ENCODE data around the gene G6PD. TPM values are rescaled to one million over a fixed set of nuclear protein-coding genes. Genes with fewer than 3 reads are reported as not detected.

Gene G6PD
- total and polyA plus RNA-seq, 4 donors = 1.9 to 23.6 (median 5.5) TPM

GRCh38 chrX:154517101-154517781 lies 29.4 kb downstream of the G6PD start:
- DNase-seq (ENCODE audit: low spot score) = no peak
- Histone ChIP-seq H3K9ac (ENCODE audit: low read depth in 1 of 2, low read length in 2 of 2) (no peak overlapping the region), H3K4me1 (ENCODE audit: control insufficient read depth in 4 of 4, insufficient read depth in 4 of 4, low read length in 3 of 4) (peaks cover 4 to 32% (median 15%) of the 10 kb centered on the region in 4 donors), H3K4me3 (ENCODE audit: low read depth in 1 of 3, low read length in 3 of 3) (peak overlapping the region in 1 of 3 donors; percentile 43), H3K27me3 (ENCODE audit: control insufficient read depth in 4 of 4, insufficient read depth in 4 of 4, low read length in 3 of 4) (no peaks in the 10 kb centered on the region), H3K27ac (ENCODE audit: low read depth in 1 of 2, low read length in 2 of 2) (peak overlapping the region; percentile 89 to 91), H3K9me3 (ENCODE audit: control insufficient read depth in 4 of 4, low read length in 3 of 4) (no peaks in the 10 kb centered on the region), H3K36me3 (ENCODE audit: control insufficient read depth in 4 of 4, insufficient read depth in 3 of 4, low read depth in 1 of 4, low read length in 3 of 4) (no peaks in the 10 kb centered on the region)
- WGBS = 35% methylated on average over 25 of the region's 25 CpGs
- TF ChIP-seq MAX (IDR thresholded peaks at IDR 0.05) (no peak), YY1 (IDR thresholded peaks at IDR 0.05) (peak; percentile 11), HNF4A (conservative IDR thresholded peaks at IDR 0.05) (peak; percentile 55 to 65), SP1 (IDR thresholded peaks at IDR 0.05) (peak; percentile 75)

DNA sequence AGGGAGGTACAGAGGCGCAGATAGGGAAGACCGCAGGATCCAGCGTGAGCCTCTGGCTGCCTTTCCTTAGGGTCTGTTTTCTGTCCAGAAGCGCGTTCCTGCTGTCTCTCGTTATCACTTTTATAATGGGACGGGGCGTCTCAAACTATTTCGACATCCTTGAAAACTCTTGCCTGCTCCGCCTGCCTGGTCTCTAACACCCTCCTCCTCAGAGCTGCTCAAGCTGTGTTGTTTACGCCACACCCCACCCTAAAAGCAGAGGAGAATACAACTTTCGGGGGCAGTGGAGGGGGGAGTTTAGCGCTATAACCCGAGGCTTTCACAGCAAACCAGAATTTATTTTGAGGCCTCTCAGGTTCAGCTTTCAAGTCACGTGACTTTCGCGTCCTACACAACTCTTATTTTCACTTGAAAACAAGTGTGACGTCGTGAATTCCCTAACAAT lies 30.0 kb downstream of the G6PD start:
- Histone ChIP-seq H3K27ac (ENCODE audit: low read depth in 1 of 2, low read length in 2 of 2) (peak overlapping the region; percentile 89 to 91), H3K9ac (ENCODE audit: low read depth in 1 of 2, low read length in 2 of 2) (peak overlapping the region; percentile 68 to 79), H3K4me3 (ENCODE audit: low read depth in 1 of 3, low read length in 3 of 3) (peak overlapping the region; percentile 2 to 60 (median 43)), H3K36me3 (ENCODE audit: control insufficient read depth in 4 of 4, insufficient read depth in 3 of 4, low read depth in 1 of 4, low read length in 3 of 4) (peaks cover 0 to under 1% (median 0%) of the 10 kb centered on the region in 4 donors), H3K9me3 (ENCODE audit: control insufficient read depth in 4 of 4, low read length in 3 of 4) (no peaks in the 10 kb centered on the region), H3K27me3 (ENCODE audit: control insufficient read depth in 4 of 4, insufficient read depth in 4 of 4, low read length in 3 of 4) (no peaks in the 10 kb centered on the region), H3K4me1 (ENCODE audit: control insufficient read depth in 4 of 4, insufficient read depth in 4 of 4, low read length in 3 of 4) (peaks cover 4 to 32% (median 15%) of the 10 kb centered on the region in 4 donors)
- WGBS = 4% methylated on average over 19 of the region's 19 CpGs
- TF ChIP-seq ATF3 (IDR thresholded peaks at IDR 0.05) = no peak
- TF ChIP-seq RAD21 (IDR thresholded peaks at IDR 0.05) = no peak
- TF ChIP-seq RXRA (IDR thresholded peaks at IDR 0.05) = no peak
- TF ChIP-seq HNF4A (conservative IDR thresholded peaks at IDR 0.05) = no peak
- no peak for TF ChIP-seq YY1 (IDR thresholded peaks at IDR 0.05)
- no peak for TF ChIP-seq TAF1 (conservative IDR thresholded peaks at IDR 0.05)
- TF ChIP-seq JUND (IDR thresholded peaks at IDR 0.05) = no peak
- TF ChIP-seq SP1 (IDR thresholded peaks at IDR 0.05) = peak; percentile 28
- no peak for TF ChIP-seq FOXA1 (IDR thresholded peaks at IDR 0.05)
- no peak for TF ChIP-seq CTCF (IDR thresholded peaks at IDR 0.05; ENCODE audit: low read depth, low read length, missing input control)
- TF ChIP-seq NR2F2 (IDR thresholded peaks at IDR 0.05) = peak; percentile 8
- TF ChIP-seq, protein P1, sequence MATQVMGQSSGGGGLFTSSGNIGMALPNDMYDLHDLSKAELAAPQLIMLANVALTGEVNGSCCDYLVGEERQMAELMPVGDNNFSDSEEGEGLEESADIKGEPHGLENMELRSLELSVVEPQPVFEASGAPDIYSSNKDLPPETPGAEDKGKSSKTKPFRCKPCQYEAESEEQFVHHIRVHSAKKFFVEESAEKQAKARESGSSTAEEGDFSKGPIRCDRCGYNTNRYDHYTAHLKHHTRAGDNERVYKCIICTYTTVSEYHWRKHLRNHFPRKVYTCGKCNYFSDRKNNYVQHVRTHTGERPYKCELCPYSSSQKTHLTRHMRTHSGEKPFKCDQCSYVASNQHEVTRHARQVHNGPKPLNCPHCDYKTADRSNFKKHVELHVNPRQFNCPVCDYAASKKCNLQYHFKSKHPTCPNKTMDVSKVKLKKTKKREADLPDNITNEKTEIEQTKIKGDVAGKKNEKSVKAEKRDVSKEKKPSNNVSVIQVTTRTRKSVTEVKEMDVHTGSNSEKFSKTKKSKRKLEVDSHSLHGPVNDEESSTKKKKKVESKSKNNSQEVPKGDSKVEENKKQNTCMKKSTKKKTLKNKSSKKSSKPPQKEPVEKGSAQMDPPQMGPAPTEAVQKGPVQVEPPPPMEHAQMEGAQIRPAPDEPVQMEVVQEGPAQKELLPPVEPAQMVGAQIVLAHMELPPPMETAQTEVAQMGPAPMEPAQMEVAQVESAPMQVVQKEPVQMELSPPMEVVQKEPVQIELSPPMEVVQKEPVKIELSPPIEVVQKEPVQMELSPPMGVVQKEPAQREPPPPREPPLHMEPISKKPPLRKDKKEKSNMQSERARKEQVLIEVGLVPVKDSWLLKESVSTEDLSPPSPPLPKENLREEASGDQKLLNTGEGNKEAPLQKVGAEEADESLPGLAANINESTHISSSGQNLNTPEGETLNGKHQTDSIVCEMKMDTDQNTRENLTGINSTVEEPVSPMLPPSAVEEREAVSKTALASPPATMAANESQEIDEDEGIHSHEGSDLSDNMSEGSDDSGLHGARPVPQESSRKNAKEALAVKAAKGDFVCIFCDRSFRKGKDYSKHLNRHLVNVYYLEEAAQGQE (IDR thresholded peaks at IDR 0.05) = peak; percentile 15
- no peak for TF ChIP-seq MAX (IDR thresholded peaks at IDR 0.05)
- no peak for TF ChIP-seq GABPA (IDR thresholded peaks at IDR 0.05 in 1 of 2, conservative IDR thresholded peaks at IDR 0.05 in 1 of 2)
- no peak for TF ChIP-seq ZBTB33 (IDR thresholded peaks at IDR 0.05)
- no peak for TF ChIP-seq FOXA2 (IDR thresholded peaks at IDR 0.05)
- TF ChIP-seq HNF4G (IDR thresholded peaks at IDR 0.05) = no peak
- no peak for TF ChIP-seq EGR1 (IDR thresholded peaks at IDR 0.05; ENCODE audit: low read depth in 2 of 2)
- DNase-seq (ENCODE audit: low spot score) = no peak
